Muscle layer of duodenum (tissue), 2 donors: ENCODE measurements around the gene FMOD.

Source experiments
- H3K27ac ChIP-seq: one replicate; pipeline ENCODE4 v1.7.0; 2013; ENCODE audit warnings: mild to moderate bottlenecking, low read length
- H3K27me3 ChIP-seq: one replicate; pipeline ENCODE4 v1.7.0; 2013; ENCODE audit warnings: low read depth, mild to moderate bottlenecking, control low read depth, low read length
- H3K36me3 ChIP-seq, 2 donors: one replicate each; pipeline ENCODE4 v1.7.0; 2013; ENCODE audit warnings: low read length in 2 of 2, control low read depth in 1 of 2, mild to moderate bottlenecking in 1 of 2; ENCODE audit not compliant: insufficient read depth in 2 of 2, control insufficient read depth in 1 of 2
- H3K4me1 ChIP-seq, 2 donors: one replicate each; pipeline ENCODE4 v1.7.0; 2013; ENCODE audit warnings: low read length in 2 of 2, mild to moderate bottlenecking in 2 of 2, control low read depth in 1 of 2, moderate library complexity in 1 of 2; ENCODE audit not compliant: insufficient read depth in 2 of 2, control insufficient read depth in 1 of 2
- H3K4me3 ChIP-seq, 2 donors: one replicate each; pipeline ENCODE4 v1.7.0; 2013; ENCODE audit warnings: low read length in 2 of 2, low read depth in 1 of 2, mild to moderate bottlenecking in 1 of 2
- H3K9me3 ChIP-seq, 2 donors: one replicate each; pipeline ENCODE4 v1.7.0; 2013; ENCODE audit warnings: low read length in 2 of 2, control low read depth in 1 of 2, mild to moderate bottlenecking in 1 of 2; ENCODE audit not compliant: control insufficient read depth in 1 of 2
- donor health status: healthy.

FMOD gene

DNA sequence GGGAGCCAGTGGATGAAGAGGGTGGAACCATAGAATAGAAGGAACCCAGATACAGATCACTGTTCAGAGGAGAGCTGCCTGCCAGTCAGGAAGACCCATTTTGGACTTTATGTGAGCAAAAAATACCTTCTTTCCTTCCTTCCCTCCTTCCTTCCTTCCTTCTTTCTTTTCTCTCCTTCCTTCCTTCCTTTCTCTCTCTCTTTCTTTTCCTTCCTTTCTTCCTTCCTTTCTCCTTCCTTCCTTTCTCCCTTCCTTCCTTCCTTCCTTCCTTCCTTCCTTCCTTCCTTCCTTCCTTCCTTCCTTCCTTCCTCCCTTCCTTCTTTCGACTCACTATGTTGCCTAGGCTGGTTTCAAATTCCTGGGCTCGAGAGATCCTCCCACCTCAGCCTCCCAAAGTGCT, 22.1 kb upstream of the FMOD start:
- H3K27me3 ChIP-seq, result no peaks in the 10 kb centered on the region

DNA sequence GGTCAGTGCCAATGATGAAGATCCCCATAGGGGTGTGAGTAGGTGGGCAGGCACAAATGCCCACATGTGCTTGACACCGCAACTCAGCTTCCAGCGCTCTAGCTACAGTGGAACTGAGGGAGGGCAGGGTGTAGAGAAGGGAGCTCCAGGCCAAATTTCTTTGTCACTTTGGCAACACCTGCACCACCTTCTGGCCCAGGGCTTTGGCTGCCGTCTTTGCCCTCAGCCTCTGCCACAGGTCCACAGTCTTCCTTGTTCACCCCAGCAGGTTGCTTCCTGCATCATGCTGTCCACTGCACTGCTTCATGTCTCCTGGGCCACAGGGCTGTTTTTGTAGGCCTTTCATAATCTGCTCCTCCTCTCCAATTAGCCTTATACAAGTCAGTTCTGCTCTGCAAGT, 20.4 kb upstream of the FMOD start:
- H3K4me3 ChIP-seq, result no peak overlapping the region
- no peaks in the 10 kb centered on the region for H3K27me3 ChIP-seq
- H3K27ac ChIP-seq, result no peak overlapping the region
- no peaks in the 10 kb centered on the region for H3K9me3 ChIP-seq
- H3K36me3 ChIP-seq, result no peaks in the 10 kb centered on the region
- H3K4me1 ChIP-seq, result peaks cover 4 to 21% of the 10 kb centered on the region in 2 donors

More for the DNA sequence above, 22.1 kb upstream of the FMOD start:
- Histone ChIP-seq H3K4me3 (no peak overlapping the region), H3K4me1 (peaks cover 4 to 21% of the 10 kb centered on the region in 2 donors), H3K9me3 (no peaks in the 10 kb centered on the region), H3K27ac (no peak overlapping the region), H3K36me3 (no peaks in the 10 kb centered on the region)

DNA sequence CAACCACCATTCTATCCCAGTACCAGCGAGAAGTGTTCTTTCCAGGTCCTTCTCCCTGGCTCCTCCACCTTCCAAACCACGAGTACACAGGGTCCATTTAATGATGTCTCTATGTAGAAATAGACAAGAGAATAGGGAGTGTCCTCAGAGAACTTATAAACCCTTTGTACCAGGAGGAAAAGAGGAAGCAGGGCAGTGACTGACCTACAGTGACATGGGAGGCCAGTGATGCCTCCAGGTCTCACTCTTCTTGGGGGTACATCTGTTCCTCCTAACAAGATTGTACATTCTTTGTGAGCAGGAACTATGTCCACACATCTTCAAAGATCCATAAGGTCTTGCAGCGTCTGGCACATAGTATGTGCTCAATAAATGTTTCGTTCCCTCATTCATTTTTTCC, 18.7 kb upstream of the FMOD start:
- Histone ChIP-seq H3K36me3 (no peaks in the 10 kb centered on the region), H3K9me3 (no peaks in the 10 kb centered on the region), H3K27ac (no peak overlapping the region), H3K4me3 (no peak overlapping the region), H3K27me3 (no peaks in the 10 kb centered on the region), H3K4me1 (peaks cover 4 to 13% of the 10 kb centered on the region in 2 donors)

DNA sequence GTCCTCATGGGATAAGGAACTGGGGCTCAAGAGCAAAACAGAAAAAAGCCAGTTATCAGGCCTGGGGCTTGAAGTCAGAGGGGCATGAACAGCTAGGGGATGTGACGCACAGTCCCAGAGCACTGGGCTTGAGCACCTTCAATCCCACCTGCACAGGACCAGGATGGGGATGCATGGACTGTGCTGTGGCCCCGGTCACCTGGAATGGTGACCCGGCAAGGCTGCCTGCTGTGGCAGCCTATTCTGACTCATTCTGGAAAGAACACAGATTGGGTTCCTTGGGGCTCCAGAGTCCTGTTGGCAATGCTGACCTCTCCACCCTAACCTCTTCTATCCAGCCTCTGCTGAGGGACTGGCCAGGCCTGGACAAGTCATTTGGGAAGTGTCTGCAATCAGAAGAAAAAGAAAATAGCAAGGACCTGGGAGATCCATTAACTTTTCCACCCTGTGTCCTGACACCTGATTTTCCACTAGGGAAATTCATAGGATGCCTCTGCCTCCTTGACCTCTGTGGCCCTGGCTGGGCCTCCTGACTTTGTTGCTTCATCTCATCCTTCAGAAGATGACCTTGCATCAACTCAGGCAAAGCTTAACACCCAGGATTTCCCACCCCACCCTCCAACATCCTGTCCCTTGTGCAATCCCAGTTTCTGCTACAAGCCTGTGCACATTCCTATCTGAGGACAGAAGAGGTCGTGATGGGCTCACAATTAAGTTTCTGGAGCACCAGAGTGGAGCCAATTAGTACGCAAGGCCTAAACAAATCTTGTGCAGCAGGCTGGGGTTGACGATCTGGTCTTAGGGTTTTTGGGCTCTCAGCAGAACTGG, 17.9 kb upstream of the FMOD start:
- no peaks in the 10 kb centered on the region for H3K9me3 ChIP-seq
- no peak overlapping the region for H3K27ac ChIP-seq
- H3K36me3 ChIP-seq, result no peaks in the 10 kb centered on the region
- H3K4me1 ChIP-seq, result peaks cover 0 to 5% of the 10 kb centered on the region in 2 donors
- no peak overlapping the region for H3K4me3 ChIP-seq
- no peaks in the 10 kb centered on the region for H3K27me3 ChIP-seq

GRCh38 chr1:203367057-203367456, 16.1 kb upstream of the FMOD start:
- Histone ChIP-seq H3K4me1 (peaks cover 0 to 5% of the 10 kb centered on the region in 2 donors), H3K27me3 (no peaks in the 10 kb centered on the region), H3K36me3 (no peaks in the 10 kb centered on the region), H3K27ac (no peak overlapping the region), H3K4me3 (no peak overlapping the region), H3K9me3 (no peaks in the 10 kb centered on the region)

DNA sequence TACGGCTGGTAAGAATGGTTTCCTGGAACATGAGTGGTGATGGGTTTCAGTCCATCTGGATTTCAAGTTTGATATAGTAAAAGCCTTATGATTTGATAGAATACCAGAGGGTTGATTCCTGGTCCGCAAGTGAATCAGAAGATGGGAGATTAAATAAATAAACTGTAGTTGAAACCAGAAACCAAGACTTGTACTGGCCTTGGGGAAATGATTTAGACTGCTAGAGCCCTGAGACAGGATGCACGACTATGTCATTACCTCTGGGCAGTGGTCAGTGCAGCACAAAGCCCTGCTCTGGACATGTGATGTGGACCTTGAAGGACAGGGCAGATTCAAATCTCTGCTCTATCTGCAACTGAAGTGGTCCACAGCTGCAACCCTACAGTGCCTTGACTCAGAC, 15.6 kb upstream of the FMOD start:
- Histone ChIP-seq H3K9me3 (no peaks in the 10 kb centered on the region), H3K27ac (no peak overlapping the region), H3K27me3 (no peaks in the 10 kb centered on the region), H3K4me1 (peaks cover 0 to 5% of the 10 kb centered on the region in 2 donors), H3K36me3 (no peaks in the 10 kb centered on the region), H3K4me3 (no peak overlapping the region)

DNA sequence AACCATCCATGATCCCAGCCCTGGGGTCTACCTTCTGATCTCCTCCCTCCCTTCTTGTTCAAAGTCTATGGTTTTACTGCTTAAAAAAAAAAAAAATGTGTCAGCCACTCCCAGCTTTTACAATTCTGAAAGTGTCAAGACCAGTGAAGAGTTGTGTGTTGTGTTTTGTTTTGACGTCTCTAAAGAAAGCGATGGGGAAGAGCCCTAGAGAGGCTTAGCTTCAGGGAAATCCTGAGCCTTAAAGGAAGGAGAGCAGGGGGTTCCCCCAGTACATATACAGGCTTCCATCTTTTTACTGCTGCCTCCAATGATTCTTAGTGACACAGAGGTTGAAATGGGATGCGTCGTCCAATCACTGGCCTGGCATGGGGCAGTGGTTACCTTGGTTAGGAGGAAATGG, 13.9 kb upstream of the FMOD start:
- Histone ChIP-seq H3K4me3 (no peak overlapping the region), H3K27ac (no peak overlapping the region), H3K36me3 (no peaks in the 10 kb centered on the region), H3K4me1 (peaks cover 0 to 5% of the 10 kb centered on the region in 2 donors), H3K9me3 (no peaks in the 10 kb centered on the region), H3K27me3 (no peaks in the 10 kb centered on the region)

- H3K9me3 ChIP-seq, result no peaks in the 10 kb centered on the region
- no peak overlapping the region for H3K27ac ChIP-seq
- peaks cover 0 to under 1% of the 10 kb centered on the region in 2 donors for H3K4me1 ChIP-seq
- no peaks in the 10 kb centered on the region for H3K36me3 ChIP-seq
- H3K27me3 ChIP-seq, result no peaks in the 10 kb centered on the region
- no peak overlapping the region for H3K4me3 ChIP-seq
Measured at GRCh38 chr1:203364094-203364801, 13.3 kb upstream of the FMOD start.

DNA sequence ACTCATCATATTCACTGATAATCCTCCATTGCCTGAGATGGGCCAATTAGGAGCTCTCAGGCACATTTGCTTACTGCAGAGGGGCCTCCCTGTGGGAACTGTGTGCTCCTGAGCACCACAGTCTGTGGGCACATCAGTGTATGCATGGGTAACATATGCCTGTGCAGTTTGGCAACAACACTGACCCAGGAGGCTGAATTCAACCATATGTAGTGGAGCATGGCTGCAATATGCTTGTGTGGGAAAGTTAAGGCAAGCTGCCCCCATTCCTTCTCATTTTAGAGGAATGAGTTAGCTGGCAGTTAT, 11.8 kb upstream of the FMOD start:
- Histone ChIP-seq H3K36me3 (no peaks in the 10 kb centered on the region), H3K4me3 (no peak overlapping the region), H3K27me3 (no peaks in the 10 kb centered on the region), H3K9me3 (no peaks in the 10 kb centered on the region), H3K27ac (no peak overlapping the region), H3K4me1 (no peaks in the 10 kb centered on the region)

DNA sequence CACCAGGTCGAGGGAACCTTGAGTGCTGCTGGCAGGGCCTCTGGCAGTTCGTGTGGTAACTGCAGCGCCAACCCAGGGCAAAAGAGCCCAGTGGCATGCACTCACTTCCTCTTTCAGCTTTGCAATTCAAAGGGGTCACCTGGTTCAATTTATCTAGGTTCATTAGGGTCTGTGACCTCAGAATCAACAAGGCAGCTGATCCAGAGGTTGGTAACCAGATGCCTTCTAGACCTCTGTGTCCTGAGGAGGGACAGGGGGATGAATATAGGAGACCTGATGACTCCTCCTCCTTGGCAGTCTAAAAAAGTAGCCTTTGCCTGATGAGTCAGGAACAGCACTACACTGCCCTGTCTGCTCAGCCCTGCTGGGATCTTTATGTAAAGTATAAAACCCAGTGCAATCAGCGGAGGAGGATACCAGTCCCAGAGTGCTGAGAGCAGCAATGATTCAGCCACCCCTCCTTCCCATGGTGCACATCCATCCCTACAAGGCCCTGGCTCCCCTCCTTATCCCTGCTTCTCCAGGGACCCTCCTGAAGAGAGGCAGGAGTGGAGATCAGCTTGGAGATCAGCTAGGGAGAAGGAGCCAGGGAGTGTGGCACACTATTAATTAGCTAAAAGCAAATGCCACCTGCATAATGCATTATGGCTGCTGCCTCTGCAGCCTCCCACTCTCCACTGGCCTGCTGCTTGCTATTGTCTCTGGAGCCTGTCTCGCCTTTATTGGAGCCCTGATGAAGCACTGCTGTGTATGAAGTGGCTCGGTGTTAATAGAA, 11.2 kb upstream of the FMOD start:
- H3K4me1 ChIP-seq, result no peaks in the 10 kb centered on the region
- H3K27ac ChIP-seq, result no peak overlapping the region
- H3K27me3 ChIP-seq, result no peaks in the 10 kb centered on the region
- no peaks in the 10 kb centered on the region for H3K36me3 ChIP-seq
- no peaks in the 10 kb centered on the region for H3K9me3 ChIP-seq
- no peak overlapping the region for H3K4me3 ChIP-seq

DNA sequence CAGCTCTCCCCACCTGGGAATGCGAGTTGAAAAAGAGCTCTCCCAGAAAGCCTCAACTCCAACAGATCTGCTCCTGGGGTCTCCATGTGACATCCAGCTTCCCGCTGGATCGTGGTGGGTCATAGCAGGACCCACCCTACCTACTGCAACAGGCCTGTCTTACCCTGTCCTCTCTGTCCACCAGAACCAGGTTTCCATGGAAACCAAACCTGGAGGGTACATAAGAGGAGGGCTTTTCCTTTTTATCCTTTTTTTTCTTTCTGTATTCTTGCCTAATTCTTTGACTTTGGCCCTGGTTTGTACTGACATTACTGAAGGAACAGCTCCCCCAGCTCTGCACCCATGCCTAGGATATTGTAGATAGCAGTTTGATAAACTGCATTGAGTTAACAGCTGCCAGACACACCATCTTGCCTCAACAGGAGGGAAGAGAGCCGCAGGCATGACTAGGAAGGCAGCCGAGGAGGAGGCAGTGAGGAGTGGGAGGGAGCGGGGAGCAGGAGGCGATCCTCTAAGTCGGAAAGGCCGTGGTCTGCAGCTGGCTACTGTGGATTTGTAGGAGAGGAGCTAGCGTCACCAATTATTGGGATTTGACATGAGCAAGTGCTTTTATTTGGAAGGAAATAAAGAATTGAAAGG, 9.7 kb upstream of the FMOD start:
- no peaks in the 10 kb centered on the region for H3K36me3 ChIP-seq

More for the DNA sequence above, 9.7 kb upstream of the FMOD start:
- no peak overlapping the region for H3K4me3 ChIP-seq
- no peaks in the 10 kb centered on the region for H3K9me3 ChIP-seq
- no peaks in the 10 kb centered on the region for H3K4me1 ChIP-seq
- H3K27ac ChIP-seq, result no peak overlapping the region
- no peaks in the 10 kb centered on the region for H3K27me3 ChIP-seq
